ENCODE measurements around the gene ZNF24. TPM values are rescaled to one million over a fixed set of nuclear protein-coding genes. Genes with fewer than 3 reads are reported as not detected.

ZNF24 gene
- total RNA-seq, 1 donor from 2014 or later, result 84.8 TPM

DNA sequence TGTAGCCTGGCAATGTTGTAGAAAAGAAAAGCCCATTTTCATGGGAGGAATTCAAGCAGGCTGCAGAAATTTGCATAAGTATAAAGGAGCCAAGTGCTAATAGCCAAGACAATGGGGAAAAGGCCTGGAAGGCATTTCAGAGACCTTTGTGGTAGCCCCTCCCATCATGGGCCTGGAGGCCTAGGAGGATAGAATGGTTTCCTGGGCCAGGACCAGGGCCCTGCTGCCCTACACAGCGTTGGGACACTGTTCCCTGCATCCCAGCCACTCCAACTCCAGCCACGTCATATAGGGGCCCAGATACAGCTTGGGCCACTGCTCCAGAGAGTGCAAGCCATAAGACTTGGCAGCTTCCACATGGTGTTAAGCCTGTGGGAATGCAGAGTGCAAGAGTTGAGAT lies 8.1 kb upstream of the ZNF24 start:
- peaks cover 6% of the 10 kb centered on the region for H3K36me3 Mint-ChIP-seq
- peaks cover 8% of the 10 kb centered on the region for H3K4me1 ChIP-seq
- no peaks in the 10 kb centered on the region for H4K20me1 ChIP-seq (ENCODE audit: low read depth)
- no peaks in the 10 kb centered on the region for H3K79me2 ChIP-seq (ENCODE audit: low read depth)
- no peak overlapping the region for H3K4me2 ChIP-seq
- TF ChIP-seq, protein P1, sequence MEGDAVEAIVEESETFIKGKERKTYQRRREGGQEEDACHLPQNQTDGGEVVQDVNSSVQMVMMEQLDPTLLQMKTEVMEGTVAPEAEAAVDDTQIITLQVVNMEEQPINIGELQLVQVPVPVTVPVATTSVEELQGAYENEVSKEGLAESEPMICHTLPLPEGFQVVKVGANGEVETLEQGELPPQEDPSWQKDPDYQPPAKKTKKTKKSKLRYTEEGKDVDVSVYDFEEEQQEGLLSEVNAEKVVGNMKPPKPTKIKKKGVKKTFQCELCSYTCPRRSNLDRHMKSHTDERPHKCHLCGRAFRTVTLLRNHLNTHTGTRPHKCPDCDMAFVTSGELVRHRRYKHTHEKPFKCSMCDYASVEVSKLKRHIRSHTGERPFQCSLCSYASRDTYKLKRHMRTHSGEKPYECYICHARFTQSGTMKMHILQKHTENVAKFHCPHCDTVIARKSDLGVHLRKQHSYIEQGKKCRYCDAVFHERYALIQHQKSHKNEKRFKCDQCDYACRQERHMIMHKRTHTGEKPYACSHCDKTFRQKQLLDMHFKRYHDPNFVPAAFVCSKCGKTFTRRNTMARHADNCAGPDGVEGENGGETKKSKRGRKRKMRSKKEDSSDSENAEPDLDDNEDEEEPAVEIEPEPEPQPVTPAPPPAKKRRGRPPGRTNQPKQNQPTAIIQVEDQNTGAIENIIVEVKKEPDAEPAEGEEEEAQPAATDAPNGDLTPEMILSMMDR (IDR thresholded peaks at IDR 0.05), result no peak
- TF ChIP-seq EZH2phosphoT487 (IDR thresholded peaks at IDR 0.05), result no peak
- TF ChIP-seq EZH2 (IDR thresholded peaks at IDR 0.05), result no peak
- peaks cover 6% of the 10 kb centered on the region for H3K4me1 Mint-ChIP-seq
- H3K9ac ChIP-seq, result no peak overlapping the region
- no peak for DNase-seq (ENCODE audit: low spot score)
- H3K27me3 Mint-ChIP-seq (ENCODE audit: insufficient read depth, low read depth), result peaks cover 3% of the 10 kb centered on the region
- H3K4me3 Mint-ChIP-seq, result no peak overlapping the region
- no peak overlapping the region for H3K27ac Mint-ChIP-seq
- peaks cover 16% of the 10 kb centered on the region for H3K9me3 Mint-ChIP-seq
- H3K27ac ChIP-seq, result no peak overlapping the region
- no peaks in the 10 kb centered on the region for H3F3A ChIP-seq (ENCODE audit: low read depth)
- no peak overlapping the region for H3K4me3 ChIP-seq
- no peaks in the 10 kb centered on the region for H3K27me3 ChIP-seq
- H3K9me3 ChIP-seq (ENCODE audit: low read depth), result no peaks in the 10 kb centered on the region
- no peaks in the 10 kb centered on the region for H3K36me3 ChIP-seq
- no peak overlapping the region for H2AFZ ChIP-seq (replicated peaks)

DNA sequence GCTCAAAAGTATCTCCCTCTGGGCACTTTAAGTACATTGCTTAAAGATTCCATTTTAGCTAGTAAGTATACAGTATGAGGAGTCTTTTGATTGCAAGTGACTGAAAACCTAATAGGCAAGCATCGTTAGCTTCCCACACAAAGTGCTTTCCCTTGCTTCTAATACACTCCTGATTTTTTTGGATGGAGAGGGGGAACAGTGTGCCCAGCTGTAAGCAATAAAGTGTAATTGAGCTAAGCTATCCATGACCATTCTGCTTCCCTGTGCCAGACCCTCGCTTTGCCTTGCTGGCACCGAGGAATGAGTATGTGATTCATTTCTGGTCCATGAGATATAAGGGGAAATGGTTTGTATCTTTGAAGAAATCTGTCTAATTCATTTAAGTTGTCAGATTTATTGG lies 3.8 kb upstream of the ZNF24 start:
- no peak overlapping the region for H2AFZ ChIP-seq (replicated peaks)
- peaks cover 6% of the 10 kb centered on the region for H3K36me3 Mint-ChIP-seq
- H3K4me1 Mint-ChIP-seq, result peaks cover 28% of the 10 kb centered on the region
- H3K9me3 ChIP-seq (ENCODE audit: low read depth), result no peaks in the 10 kb centered on the region
- TF ChIP-seq, protein P1 (IDR thresholded peaks at IDR 0.05), result no peak
- TF ChIP-seq EZH2 (IDR thresholded peaks at IDR 0.05) (no peak), EZH2phosphoT487 (IDR thresholded peaks at IDR 0.05) (no peak)
- no peak overlapping the region for H3K4me3 ChIP-seq
- H3K27ac Mint-ChIP-seq, result no peak overlapping the region
- H3F3A ChIP-seq (ENCODE audit: low read depth), result no peaks in the 10 kb centered on the region
- no peak overlapping the region for H3K4me3 Mint-ChIP-seq
- peaks cover 8% of the 10 kb centered on the region for H4K20me1 ChIP-seq (ENCODE audit: low read depth)
- peaks cover 9% of the 10 kb centered on the region for H3K4me1 ChIP-seq
- H3K27me3 Mint-ChIP-seq (ENCODE audit: insufficient read depth, low read depth), result peaks cover 3% of the 10 kb centered on the region
- DNase-seq (ENCODE audit: low spot score), result no peak
- peaks cover 12% of the 10 kb centered on the region for H3K79me2 ChIP-seq (ENCODE audit: low read depth)
- no peak overlapping the region for H3K4me2 ChIP-seq
- no peak overlapping the region for H3K27ac ChIP-seq
- H3K9me3 Mint-ChIP-seq, result peaks cover 10% of the 10 kb centered on the region
- no peak overlapping the region for H3K9ac ChIP-seq
- H3K36me3 ChIP-seq, result no peaks in the 10 kb centered on the region
- H3K27me3 ChIP-seq, result no peaks in the 10 kb centered on the region

DNA sequence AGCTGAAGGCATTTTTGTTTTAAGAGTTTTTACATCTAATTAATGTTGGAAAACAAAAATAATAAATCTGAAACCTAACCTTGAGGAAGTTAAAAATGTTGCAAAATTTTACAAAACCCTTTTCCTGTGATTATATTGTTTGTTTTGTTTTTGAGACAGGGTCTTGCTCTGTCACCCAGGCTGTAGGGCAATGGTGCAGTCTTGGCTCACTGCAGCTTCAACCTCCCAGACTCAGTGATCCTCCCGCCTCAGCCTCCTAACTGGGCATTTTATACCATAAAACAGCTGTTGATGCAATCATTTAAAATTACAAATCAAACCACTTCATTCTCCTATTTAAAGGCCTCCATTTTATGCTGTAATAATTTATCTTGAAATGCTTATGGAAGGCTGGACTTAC lies 1.7 kb upstream of the ZNF24 start:
- Mint-ChIP-seq H3K36me3 (peaks cover 2% of the 10 kb centered on the region), H3K4me1 (peaks cover 33% of the 10 kb centered on the region), H3K27me3 (ENCODE audit: insufficient read depth, low read depth) (no peaks in the 10 kb centered on the region), H3K9me3 (no peaks in the 10 kb centered on the region), H3K4me3 (peak overlapping the region; percentile 100), H3K27ac (peak overlapping the region; percentile 76)
- Histone ChIP-seq H3F3A (ENCODE audit: low read depth) (no peaks in the 10 kb centered on the region), H3K9ac (no peak overlapping the region), H3K4me1 (peaks cover 12% of the 10 kb centered on the region), H3K27me3 (no peaks in the 10 kb centered on the region), H3K27ac (no peak overlapping the region), H3K9me3 (ENCODE audit: low read depth) (no peaks in the 10 kb centered on the region), H3K4me3 (no peak overlapping the region), H3K79me2 (ENCODE audit: low read depth) (peaks cover 33% of the 10 kb centered on the region), H4K20me1 (ENCODE audit: low read depth) (peaks cover 29% of the 10 kb centered on the region), H3K4me2 (no peak overlapping the region), H2AFZ (replicated peaks) (no peak overlapping the region), H3K36me3 (no peaks in the 10 kb centered on the region)
- no peak for TF ChIP-seq EZH2 (IDR thresholded peaks at IDR 0.05)
- DNase-seq (ENCODE audit: low spot score), result no peak

DNA sequence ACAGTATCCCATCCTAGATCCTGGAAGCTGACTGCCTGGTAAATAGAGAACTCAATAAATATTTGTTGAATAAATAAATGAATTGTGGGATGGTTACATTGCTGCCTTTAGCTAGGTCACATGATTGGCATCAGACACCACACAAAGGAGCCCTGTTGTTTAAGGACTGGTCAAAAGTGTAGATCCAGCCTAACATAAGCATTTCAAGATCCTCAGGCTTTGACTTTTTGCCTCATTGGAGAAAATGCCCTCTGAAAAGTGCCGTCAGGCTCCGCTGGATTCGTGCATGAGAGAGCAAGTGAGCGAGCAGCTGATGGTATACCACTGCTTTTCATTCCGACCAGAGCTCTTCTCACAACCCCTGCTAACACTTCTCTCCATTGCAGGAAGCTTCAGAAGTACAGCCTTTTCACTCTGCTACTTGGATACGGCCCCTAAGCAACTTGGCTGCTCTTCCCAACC lies 1.3 kb upstream of the ZNF24 start:
- Histone ChIP-seq H3K4me2 (peak overlapping the region; percentile 23), H3K4me1 (peaks cover 12% of the 10 kb centered on the region), H4K20me1 (ENCODE audit: low read depth) (peaks cover 33% of the 10 kb centered on the region), H2AFZ (replicated peaks) (no peak overlapping the region), H3K4me3 (no peak overlapping the region), H3K9me3 (ENCODE audit: low read depth) (no peaks in the 10 kb centered on the region), H3K27me3 (no peaks in the 10 kb centered on the region), H3K36me3 (no peaks in the 10 kb centered on the region), H3K27ac (no peak overlapping the region), H3F3A (ENCODE audit: low read depth) (no peaks in the 10 kb centered on the region), H3K9ac (no peak overlapping the region), H3K79me2 (ENCODE audit: low read depth) (peaks cover 37% of the 10 kb centered on the region)
- Mint-ChIP-seq H3K36me3 (peaks cover 3% of the 10 kb centered on the region), H3K4me1 (peaks cover 33% of the 10 kb centered on the region), H3K9me3 (no peaks in the 10 kb centered on the region), H3K27ac (peak overlapping the region; percentile 76), H3K27me3 (ENCODE audit: insufficient read depth, low read depth) (no peaks in the 10 kb centered on the region), H3K4me3 (peak overlapping the region; percentile 100)
- TF ChIP-seq EZH2phosphoT487 (IDR thresholded peaks at IDR 0.05) (no peak), EZH2 (IDR thresholded peaks at IDR 0.05) (no peak)
- TF ChIP-seq, protein P1 (IDR thresholded peaks at IDR 0.05), result no peak
- peak; percentile 27 for DNase-seq (ENCODE audit: low spot score)

Measured in neural progenitor cell (in vitro differentiated cells).